SU-DHL-6 (cell line): ENCODE measurements around the gene DHFR2.

ENCODE experiments used
- H2AFZ ChIP-seq: fragments of 200-600 bp; sonication (generic); 2 replicates; pipeline ENCODE4 v1.6.1; 2014; ENCODE audit warnings: low read depth, mild to moderate bottlenecking, moderate library complexity, mixed read lengths, antibody characterized with exemption, low read length; ENCODE audit not compliant: severe bottlenecking
- H3F3A ChIP-seq: fragments of 200-600 bp; shearing (Covaris generic); 2 replicates; pipeline ENCODE4 v1.6.0; 2016; ENCODE audit warnings: antibody characterized with exemption, mild to moderate bottlenecking; ENCODE audit not compliant: insufficient read depth
- H3K27ac ChIP-seq: fragments of 200-600 bp; sonication (generic); 2 replicates; pipeline ENCODE4 v1.5.1; 2016; ENCODE audit warnings: low read depth, mild to moderate bottlenecking, low read length, moderate library complexity, mixed read lengths
- H3K27me3 ChIP-seq: fragments of 200-600 bp; sonication (generic), shearing (Covaris generic); 2 replicates; pipeline ENCODE4 v1.6.0; 2014; ENCODE audit warnings: mild to moderate bottlenecking, low read length
- H3K36me3 ChIP-seq: fragments of 200-600 bp; sonication (generic); 2 replicates; pipeline ENCODE4 v1.6.1; 2014; ENCODE audit warnings: mild to moderate bottlenecking, low read length, mixed read lengths
- H3K4me2 ChIP-seq: fragments of 300-600, 200-600 bp; shearing (Covaris generic), sonication (generic); 2 replicates; pipeline ENCODE4 v1.6.0; 2014; ENCODE audit warnings: low read length, low read depth, mild to moderate bottlenecking; ENCODE audit not compliant: poor library complexity, severe bottlenecking
- H3K4me3 ChIP-seq: fragments of 200-600 bp; sonication (generic); 2 replicates; pipeline ENCODE4 v1.5.1; 2014; ENCODE audit warnings: antibody characterized with exemption, low read length, mild to moderate bottlenecking, mixed read lengths; ENCODE audit not compliant: insufficient read depth, poor library complexity, severe bottlenecking
- H3K79me2 ChIP-seq: fragments of 200-600 bp; sonication (generic); 2 replicates; pipeline ENCODE4 v1.6.1; 2014; ENCODE audit warnings: mild to moderate bottlenecking, low read length, moderate library complexity; ENCODE audit not compliant: insufficient read depth
- H3K9ac ChIP-seq: fragments of 200-600 bp; sonication (generic); 2 replicates; pipeline ENCODE4 v1.7.0; 2014; ENCODE audit warnings: mild to moderate bottlenecking, low read length
- H3K9me2 ChIP-seq: fragments of 200-600 bp; sonication (generic); replicated peaks from 2 replicates; pipeline ENCODE4 v1.6.1; 2014; ENCODE audit warnings: low read length; ENCODE audit not compliant: insufficient read depth
- H3K9me3 ChIP-seq: fragments of 200-600 bp; sonication (generic); 2 replicates; pipeline ENCODE4 v1.6.1; 2014; ENCODE audit warnings: low read length, mixed read lengths; ENCODE audit not compliant: insufficient read depth
- H4K20me1 ChIP-seq: fragments of 200-600 bp; sonication (generic); 2 replicates; pipeline ENCODE4 v1.6.1; 2014; ENCODE audit warnings: low read depth, mild to moderate bottlenecking, antibody characterized with exemption, low read length, moderate library complexity, mixed read lengths
- EZH2phosphoT487 ChIP-seq: fragments of 200-600 bp; sonication (generic), shearing (Covaris generic); conservative IDR thresholded peaks from 2 replicates; pipeline ENCODE4 v1.6.1; 2018; ENCODE audit warnings: mild to moderate bottlenecking, antibody characterized with exemption, low read length, moderate library complexity, mixed read lengths
- TF ChIP-seq, protein P1 (sequence below): fragments of 200-600 bp; sonication (generic); IDR thresholded peaks from one replicate; pipeline ENCODE4 v1.5.1; 2017; ENCODE audit warnings: antibody characterized with exemption, mild to moderate bottlenecking, low read length, moderate library complexity; ENCODE audit not compliant: insufficient read depth, poor library complexity, severe bottlenecking

Gene DHFR2

DNA sequence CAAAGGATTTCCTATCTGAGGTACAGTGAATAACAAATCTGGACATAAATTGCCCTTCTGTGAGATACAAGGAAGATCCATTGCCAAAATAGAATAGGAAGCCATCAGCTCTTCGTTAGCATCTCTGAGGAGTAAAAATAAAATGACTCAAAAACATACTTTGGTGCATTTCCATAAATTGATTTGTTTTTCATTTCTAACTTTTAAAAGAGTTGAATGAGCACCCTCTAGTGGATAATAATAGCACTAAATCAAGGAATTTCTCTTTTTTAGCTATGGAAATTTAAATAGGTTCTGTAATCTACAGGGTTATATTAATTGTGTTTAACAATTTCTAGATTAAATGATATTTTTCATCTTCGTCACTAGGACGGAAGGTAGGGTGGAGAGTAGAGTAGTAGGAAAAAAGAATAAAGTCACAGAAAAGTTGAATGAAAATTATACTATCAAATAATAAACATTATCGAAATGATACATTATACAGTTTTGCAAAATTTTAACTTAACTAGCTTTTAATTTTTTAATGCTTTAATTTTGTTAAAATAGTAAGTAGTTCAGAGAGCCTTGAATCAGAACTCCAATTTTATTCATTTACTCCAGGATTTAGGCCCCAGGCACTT is 6.6 kb upstream of the DHFR2 start:
- Histone ChIP-seq H4K20me1 (no peaks in the 10 kb centered on the region), H3K4me2 (no peak overlapping the region), H3K27ac (no peak overlapping the region), H3K9me2 (no peaks in the 10 kb centered on the region), H2AFZ (no peak overlapping the region), H3K4me3 (no peak overlapping the region), H3F3A (no peaks in the 10 kb centered on the region; the same call in 1 of the 2 replicates), H3K9me3 (no peaks in the 10 kb centered on the region), H3K36me3 (peaks cover 18% of the 10 kb centered on the region), H3K27me3 (no peaks in the 10 kb centered on the region), H3K79me2 (peaks cover 60% of the 10 kb centered on the region), H3K9ac (no peak overlapping the region)
- TF ChIP-seq EZH2phosphoT487 = no peak
- TF ChIP-seq, protein P1, sequence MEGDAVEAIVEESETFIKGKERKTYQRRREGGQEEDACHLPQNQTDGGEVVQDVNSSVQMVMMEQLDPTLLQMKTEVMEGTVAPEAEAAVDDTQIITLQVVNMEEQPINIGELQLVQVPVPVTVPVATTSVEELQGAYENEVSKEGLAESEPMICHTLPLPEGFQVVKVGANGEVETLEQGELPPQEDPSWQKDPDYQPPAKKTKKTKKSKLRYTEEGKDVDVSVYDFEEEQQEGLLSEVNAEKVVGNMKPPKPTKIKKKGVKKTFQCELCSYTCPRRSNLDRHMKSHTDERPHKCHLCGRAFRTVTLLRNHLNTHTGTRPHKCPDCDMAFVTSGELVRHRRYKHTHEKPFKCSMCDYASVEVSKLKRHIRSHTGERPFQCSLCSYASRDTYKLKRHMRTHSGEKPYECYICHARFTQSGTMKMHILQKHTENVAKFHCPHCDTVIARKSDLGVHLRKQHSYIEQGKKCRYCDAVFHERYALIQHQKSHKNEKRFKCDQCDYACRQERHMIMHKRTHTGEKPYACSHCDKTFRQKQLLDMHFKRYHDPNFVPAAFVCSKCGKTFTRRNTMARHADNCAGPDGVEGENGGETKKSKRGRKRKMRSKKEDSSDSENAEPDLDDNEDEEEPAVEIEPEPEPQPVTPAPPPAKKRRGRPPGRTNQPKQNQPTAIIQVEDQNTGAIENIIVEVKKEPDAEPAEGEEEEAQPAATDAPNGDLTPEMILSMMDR = peak; percentile 64

DNA sequence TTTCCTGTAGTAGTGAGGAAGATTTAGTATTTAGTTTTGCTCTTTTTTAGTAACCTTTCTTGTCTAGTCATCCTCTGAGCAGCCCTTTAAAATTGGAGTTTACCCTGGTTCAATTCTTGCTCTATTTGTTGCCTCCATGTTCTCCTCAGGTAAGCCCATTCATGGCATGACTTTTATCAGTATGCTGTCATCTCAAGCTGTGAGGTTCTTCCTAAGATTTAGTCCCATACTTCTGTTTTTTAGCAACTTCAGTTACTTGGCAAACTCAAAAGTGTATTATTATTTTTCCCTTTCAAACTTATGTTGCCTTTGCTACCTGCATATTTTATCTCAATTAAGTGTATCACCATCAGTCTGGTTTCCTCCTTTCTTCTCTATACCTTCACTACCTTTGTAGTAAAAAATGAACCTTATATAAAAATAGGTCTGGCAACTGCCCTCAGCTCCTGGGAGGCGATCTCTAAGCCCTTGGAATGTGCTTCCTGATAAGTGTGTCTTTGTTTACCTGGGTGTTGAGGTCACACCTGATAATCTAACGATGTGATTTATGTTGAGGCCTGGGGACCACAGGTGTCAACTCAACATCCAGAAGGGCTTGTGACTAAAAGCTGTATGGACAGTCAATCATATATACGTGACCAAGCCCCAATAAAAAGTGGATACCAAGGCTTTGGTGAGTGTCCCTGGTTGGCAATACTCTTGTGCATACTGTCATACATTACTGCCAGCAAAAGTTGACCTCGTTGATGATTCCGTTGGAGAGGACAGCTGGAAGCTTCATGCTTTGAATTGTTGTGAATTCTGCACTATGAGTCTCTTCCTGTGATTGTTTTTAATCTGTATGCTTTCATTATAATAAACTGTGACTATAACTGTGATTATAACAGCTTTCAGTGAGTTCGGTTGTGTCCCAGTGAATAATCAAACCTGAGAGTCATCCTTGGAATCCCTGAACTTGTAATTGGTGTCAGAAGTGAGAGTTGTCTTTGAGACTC is 4.1 kb upstream of the DHFR2 start:
- Histone ChIP-seq H3K79me2 (peaks cover 62% of the 10 kb centered on the region), H3K4me2 (peak overlapping the region; percentile 98), H4K20me1 (no peaks in the 10 kb centered on the region), H3F3A (peaks cover 9% of the 10 kb centered on the region; the same call in 1 of the 2 replicates), H3K27me3 (no peaks in the 10 kb centered on the region), H3K4me3 (no peak overlapping the region), H3K9ac (no peak overlapping the region), H2AFZ (no peak overlapping the region), H3K36me3 (peaks cover 18% of the 10 kb centered on the region), H3K9me3 (no peaks in the 10 kb centered on the region), H3K9me2 (no peaks in the 10 kb centered on the region), H3K27ac (peak overlapping the region; percentile 7; the same call in 1 of the 2 replicates)
- TF ChIP-seq EZH2phosphoT487 = no peak
- TF ChIP-seq, protein P1 = no peak

DNA sequence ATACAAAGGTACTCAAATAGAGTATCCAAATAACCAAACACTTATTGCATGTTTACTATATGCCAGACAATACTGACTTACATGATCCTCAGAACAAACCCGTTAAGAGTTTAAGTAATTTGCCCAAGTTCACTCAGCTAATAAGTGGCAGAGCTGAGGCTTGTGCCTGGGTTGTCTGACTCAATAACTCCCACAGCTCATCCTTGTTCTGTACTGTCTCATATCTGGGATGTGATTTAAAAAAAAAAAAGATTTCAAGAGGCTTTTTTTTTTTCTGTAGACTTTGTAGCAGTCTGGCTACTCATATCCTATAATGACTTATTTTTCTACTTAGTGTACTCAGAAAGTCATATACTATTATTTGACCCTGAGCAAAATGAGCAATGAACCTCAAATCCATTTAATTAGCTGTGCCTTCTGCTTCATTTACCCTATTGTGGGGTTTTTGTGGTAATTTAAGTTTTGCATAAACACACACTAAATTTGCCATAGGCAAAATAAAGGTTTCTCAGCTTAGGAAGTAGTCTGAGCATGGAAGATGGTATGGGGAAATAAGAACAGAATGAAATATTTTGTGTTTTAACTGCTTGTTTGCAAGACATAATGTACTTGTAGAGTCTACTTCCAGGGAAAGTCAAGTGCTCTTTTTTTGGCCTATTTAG is 3.2 kb upstream of the DHFR2 start:
- TF ChIP-seq, protein P1 = no peak
- TF ChIP-seq EZH2phosphoT487 = no peak
- Histone ChIP-seq H3K27ac (peak overlapping the region; percentile 7; the same call in 1 of the 2 replicates), H3F3A (peaks cover 10% of the 10 kb centered on the region; the same call in 1 of the 2 replicates), H4K20me1 (no peaks in the 10 kb centered on the region), H3K9ac (0 out of 2 replicates have a peak overlapping the region, but pooled peaks have one; percentile 11), H3K79me2 (peaks cover 58% of the 10 kb centered on the region), H3K4me3 (peak overlapping the region; percentile 1), H2AFZ (no peak overlapping the region), H3K9me2 (no peaks in the 10 kb centered on the region), H3K9me3 (no peaks in the 10 kb centered on the region), H3K27me3 (no peaks in the 10 kb centered on the region), H3K36me3 (peaks cover 18% of the 10 kb centered on the region), H3K4me2 (peak overlapping the region; percentile 98)
